Measurements from ENCODE around the gene MIA. TPM values are rescaled to one million over a fixed set of nuclear protein-coding genes. Genes with fewer than 3 reads are reported as not detected.
"Not testable (repeated sequence)": the region's sequence is repeated elsewhere in the genome, so short reads cannot be mapped to it uniquely, and the experiment has no call there.

The MIA gene
- total RNA-seq, 1 donor from 2014 or later, result 1.1 TPM

- intact Hi-C loops (cut with micrococcal nuclease), result no loop called here
- DNase-seq (no peak), ATAC-seq (no peak)
Measured at GRCh38 chr19:40747536-40747935, 27.8 kb upstream of the MIA start.

DNA sequence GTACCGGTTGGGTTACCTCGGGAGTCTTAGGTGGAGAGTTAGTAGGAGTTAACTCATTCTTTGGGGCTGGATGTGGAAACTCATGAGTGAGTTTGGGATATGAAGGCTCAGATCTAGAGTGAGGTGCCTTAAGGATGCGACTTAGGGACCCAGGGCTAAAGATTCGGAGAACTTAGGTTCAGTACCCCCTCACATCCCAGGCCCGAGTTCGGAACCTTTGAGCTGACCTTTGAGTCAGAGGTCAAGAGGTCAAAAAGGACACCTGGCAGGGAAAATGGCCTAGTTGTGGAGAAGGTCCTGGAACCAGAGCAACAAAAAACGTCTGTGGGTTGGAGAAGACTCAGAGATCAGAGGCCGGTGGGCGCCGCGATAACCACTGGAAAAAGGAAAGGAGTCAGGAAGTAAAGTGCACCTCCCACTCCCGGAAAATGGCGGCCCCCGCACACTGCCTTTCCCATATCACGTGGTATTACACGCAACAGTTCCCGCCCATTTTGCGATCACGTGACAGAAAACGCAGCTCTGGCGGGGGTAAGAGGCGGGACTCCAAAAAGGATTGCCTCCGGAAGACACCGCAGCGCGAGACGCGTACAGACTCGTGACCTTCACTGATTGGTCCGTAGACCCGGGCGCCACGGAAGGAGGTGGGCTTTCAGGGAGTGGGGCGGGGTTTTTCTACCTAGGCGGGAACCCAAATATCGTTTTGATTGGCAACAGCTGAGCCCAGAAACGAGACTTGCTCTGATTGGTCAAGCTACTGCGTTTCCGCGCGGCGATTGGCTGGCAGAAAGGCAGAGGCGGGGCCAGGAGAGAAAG is 25.1 kb upstream of the MIA start, which contains the start of gene ACTMAP:
TSS of gene ACTMAP (minus strand) at position 420 of the 816 bp plus-strand sequence. CDS start 674 bp downstream, outside the sequence.
- intact Hi-C loops (cut with micrococcal nuclease), result no loop called here
- ATAC-seq (peak; percentile 96), DNase-seq (peak; percentile 99)

GRCh38 chr19:40750874-40751537 is 24.3 kb upstream of the MIA start, which contains the start of gene SNRPA:
TSS of gene SNRPA (plus strand) at chr19:40751203. CDS start at chr19:40751409, 206 bp downstream.
- intact Hi-C loops (cut with micrococcal nuclease), result no loop called here
- DNase-seq (peak; percentile 97), ATAC-seq (peak; percentile 86)

- DNase-seq, result no peak
- intact Hi-C loops (cut with micrococcal nuclease), result no loop called here
- ATAC-seq, result no peak
Measured at GRCh38 chr19:40752257-40752781, 23.0 kb upstream of the MIA start.

DNA sequence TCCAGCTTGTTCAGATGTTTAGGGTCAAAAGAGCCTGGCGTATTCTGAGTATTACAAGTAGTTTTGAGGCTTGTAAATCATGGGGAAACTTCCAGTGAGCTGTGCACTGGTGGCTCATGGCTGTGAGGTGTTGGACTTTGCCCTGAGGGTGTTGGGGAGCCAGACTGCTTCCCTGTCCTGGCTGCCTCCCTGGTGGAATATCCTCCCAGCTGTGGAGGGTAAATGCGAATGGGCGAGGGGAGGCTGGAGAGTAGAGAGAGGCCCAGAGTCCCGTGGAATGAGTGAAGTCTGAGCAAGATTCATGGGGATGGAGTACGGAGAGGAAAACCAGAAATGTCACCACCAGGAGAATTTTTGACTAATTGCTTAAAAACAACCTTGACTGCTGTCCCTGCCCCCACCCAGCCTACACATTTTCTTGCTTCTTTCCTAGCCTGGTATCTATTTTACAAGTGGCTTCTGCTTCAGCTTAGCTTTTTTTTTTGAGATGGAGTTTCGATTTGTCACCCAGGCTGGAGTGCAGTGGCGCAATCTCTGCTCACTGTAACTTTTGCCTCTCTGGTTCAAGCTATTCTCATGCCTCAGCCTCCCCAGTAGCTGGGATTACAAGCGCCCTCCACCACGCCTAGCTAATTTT is 20.6 kb upstream of the MIA start:
- intact Hi-C loops (cut with micrococcal nuclease), result no loop called here
- DNase-seq (no peak), ATAC-seq (no peak)

DNA sequence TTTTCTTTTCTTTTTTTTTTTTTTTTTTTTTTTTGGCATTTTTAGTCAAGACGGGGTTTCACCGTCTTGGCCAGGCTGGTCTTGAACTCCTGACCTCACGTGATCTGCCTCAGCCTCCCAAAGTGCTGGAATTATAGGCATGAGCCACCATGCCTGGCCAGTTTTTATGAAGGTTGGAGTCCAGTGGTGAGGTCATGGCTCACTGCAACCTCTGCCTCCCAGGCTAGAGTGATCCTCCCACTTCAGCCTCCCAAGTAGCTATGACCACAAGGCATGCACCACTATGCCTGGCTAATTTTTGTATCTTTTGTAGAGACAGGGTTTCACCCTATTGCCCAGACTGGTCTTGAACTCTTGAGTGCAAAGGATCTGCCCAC is 20.1 kb upstream of the MIA start:
- intact Hi-C loops (cut with micrococcal nuclease), result no loop called here
- ATAC-seq, result no peak
- no peak for DNase-seq

DNA sequence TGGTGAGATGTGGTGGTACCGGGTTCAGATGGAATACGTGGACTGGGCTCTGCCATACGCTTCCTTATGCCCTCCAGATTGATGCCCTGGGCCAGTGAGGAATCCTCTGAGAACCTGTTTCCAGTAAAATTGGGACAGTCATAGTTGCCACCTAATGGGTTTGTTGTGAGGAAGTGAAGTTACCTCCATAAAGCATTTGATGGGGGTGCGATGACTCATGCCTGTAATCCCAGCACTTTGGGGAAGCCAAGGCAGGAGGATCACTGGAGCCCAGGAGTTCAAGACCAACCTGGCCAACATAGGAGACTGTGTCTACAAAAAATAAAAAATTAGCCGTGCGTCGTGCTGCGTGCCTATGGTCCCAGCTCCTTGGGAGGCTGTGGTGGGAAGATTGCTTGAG is 19.5 kb upstream of the MIA start:
- DNase-seq, result no peak
- no peak for ATAC-seq
- intact Hi-C loops (cut with micrococcal nuclease), result no loop called here

DNA sequence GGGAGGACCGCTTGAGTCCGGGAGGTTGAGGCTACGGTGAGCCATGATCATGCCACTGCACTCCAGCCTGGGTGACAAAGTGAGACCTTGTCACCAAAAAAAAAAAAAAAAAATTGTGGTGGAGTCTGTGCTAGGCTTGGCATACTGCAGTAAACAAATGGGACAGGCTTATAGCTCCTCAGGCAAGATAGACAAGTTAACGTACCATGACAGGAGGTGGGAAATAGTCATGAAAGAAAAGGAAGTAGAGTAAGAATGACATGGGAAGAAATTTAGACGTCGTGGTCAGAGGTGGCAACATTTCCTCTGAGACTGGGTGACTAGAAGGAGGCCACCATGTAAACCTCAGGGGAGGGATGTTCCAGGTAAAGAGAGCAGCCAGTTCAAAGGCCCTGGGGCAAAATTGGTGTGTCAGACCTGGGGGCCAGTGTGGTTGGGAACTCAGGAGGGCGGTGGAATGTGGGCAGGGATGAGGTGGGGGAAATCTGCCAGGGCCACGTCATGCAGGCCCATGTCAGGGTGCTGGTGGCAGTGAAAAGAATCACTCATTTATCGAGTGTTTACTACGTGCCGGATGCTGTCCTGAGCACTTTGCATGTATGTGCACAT is 18.7 kb upstream of the MIA start:
- DNase-seq (no peak), ATAC-seq (no peak)
- intact Hi-C loops (cut with micrococcal nuclease), result no loop called here

- DNase-seq, result no peak
- intact Hi-C loops (cut with micrococcal nuclease), result no loop called here
Measured at GRCh38 chr19:40758491-40758890, 16.8 kb upstream of the MIA start.

DNA sequence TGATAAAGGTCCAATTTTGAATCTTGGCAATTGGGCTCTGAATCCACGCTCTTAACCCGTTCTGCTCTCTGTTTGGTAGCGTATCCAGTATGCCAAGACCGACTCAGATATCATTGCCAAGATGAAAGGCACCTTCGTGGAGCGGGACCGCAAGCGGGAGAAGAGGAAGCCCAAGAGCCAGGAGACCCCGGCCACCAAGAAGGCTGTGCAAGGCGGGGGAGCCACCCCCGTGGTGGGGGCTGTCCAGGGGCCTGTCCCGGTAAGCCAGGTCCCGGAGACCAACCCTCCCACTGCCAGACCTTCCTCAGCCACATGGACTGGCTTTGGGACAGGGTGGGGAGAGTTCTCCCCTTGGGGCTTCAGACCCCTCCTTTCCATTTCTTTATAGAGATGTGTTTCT is 16.0 kb upstream of the MIA start:
- DNase-seq (no peak), ATAC-seq (no peak)
- intact Hi-C loops (cut with micrococcal nuclease), result no loop called here

More at GRCh38 chr19:40758491-40758890, 16.8 kb upstream of the MIA start:
- ATAC-seq, result no peak

DNA sequence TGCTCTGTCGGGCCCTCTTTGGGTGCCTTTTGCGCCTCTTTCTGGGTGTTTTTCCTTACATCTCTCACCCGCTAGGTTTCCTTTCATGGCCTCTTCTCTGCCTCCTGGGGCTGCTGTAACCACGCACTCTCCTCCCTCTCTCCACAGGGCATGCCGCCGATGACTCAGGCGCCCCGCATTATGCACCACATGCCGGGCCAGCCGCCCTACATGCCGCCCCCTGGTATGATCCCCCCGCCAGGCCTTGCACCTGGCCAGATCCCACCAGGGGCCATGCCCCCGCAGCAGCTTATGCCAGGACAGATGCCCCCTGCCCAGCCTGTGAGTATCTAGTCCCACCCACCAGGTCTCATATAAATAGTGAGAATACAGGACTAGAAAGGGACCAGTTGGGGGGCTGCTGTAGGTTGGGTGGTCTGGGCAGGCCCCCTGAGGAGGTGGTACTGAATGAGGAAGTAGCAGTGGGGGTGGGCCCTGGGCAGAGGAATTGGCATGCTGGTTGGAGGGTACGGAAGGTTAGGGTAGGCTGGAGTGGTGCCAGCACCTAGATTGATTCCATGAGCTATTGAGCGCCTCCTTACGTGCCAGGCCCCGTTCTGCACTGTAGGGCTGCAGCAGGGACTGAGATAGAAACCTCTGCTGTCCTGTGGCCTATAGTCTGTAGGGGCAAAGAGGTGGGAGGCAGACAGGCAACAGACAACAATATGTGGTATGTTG is 12.4 kb upstream of the MIA start:
- DNase-seq (no peak), ATAC-seq (no peak)
- intact Hi-C loops (cut with micrococcal nuclease), result no loop called here

DNA sequence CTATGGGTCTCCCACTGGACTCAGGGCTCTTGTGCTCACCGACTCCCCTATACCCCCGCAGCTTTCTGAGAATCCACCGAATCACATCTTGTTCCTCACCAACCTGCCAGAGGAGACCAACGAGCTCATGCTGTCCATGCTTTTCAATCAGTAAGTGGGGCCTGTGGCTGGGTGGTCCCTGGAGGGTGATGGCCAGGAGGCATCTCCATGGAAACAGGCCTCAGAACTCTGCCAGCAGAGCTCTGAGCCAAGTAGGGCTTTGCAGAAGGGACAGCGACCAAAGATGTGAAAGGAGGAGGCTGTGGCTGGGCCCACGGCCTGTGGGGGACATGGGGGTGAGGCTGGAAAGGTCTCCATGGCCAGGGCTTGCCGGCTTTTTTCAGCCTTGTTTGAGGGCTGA is 11.8 kb upstream of the MIA start:
- intact Hi-C loops (cut with micrococcal nuclease), result no loop called here
- ATAC-seq (no peak), DNase-seq (no peak)

- ATAC-seq, result no peak
- intact Hi-C loops (cut with micrococcal nuclease), result no loop called here
Measured at GRCh38 chr19:40763963-40764362, 11.4 kb upstream of the MIA start.

DNA sequence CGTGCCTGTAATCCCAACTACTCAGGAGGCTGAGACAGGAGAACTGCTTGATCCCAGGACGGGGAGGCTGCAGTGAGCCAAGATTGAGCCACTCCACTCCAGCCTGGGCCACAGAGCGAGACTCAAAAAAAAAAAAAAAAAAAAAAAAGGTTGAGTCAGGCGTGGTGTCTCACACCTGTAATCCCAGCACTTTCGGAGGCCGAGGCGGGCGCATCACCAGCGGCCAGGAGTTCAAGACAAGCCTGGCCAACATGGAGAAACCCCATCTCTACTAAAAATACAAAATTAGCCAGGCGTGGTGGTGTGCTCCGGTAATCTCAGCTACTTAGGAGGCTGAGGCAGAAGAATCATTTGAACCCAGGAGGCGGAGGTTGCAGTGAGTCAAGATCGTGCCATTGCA is 8.9 kb upstream of the MIA start:
- ATAC-seq; intact Hi-C loops (cut with micrococcal nuclease); DNase-seq: not testable (repeated sequence)

More at GRCh38 chr19:40763963-40764362, 11.4 kb upstream of the MIA start:
- no peak for DNase-seq

DNA sequence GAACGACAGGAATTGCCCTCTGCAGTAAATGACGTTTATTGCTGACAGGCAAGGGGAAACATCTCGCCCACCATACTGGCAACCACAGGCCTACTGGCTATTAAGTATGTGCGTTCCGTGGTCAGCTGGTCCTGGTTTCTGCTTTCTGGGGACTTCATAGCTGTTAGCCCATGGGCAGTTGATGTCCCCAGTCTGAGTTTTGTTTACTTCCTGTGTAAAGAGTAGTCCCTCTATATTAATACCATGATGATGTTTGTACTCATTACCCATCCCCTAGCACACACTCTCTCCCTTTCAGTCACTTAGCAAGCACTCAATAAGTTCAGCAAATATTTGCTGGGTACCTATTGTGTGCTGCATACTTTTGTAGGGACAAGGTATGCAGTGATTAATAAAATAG is 6.5 kb upstream of the MIA start:
- intact Hi-C loops (cut with micrococcal nuclease), result no loop called here
- ATAC-seq (no peak), DNase-seq (no peak)

- intact Hi-C loops (cut with micrococcal nuclease); DNase-seq; ATAC-seq: not testable (repeated sequence)
Measured at GRCh38 chr19:40771101-40771862, 4.0 kb upstream of the MIA start.

GRCh38 chr19:40775632-40776022 is 306 bp downstream of the MIA start:
- DNase-seq, result no peak
- intact Hi-C loops (cut with micrococcal nuclease), result no loop called here
- ATAC-seq, result no peak

DNA sequence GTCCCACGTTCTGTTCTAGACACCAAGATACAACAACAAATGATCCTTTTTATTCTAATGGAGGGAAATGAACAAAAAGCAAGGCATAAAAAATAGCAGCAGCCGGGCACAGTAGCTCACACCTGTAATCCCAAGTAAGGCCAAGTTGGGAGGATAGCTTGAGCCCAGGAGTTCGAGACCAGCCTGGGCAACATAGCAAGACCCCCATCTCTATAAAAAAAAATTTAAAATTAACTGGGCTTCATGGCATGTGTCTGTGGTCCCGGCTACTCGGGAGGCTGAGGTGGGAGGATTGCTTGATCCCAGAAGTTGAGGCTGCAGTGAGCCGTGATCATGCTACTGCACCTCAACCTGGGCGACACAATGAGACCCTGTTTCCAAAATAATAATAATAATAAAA is 1.0 kb downstream of the MIA start:
- DNase-seq (no peak), ATAC-seq (no peak)
- intact Hi-C loops (cut with micrococcal nuclease), result no loop called here

Data from left ventricle myocardium superior (tissue), 1 donor.